HG03521 (cell line): ENCODE measurements around the gene ADPGK.
"Not testable (repeated sequence)": the region's sequence is repeated elsewhere in the genome, so short reads cannot be mapped to it uniquely, and the experiment has no call there.

ENCODE experiments used
- ATAC-seq: cut with Tn5 transposase; IDR thresholded peaks from one replicate; pipeline ENCODE4 v1.9.1; 2021; ENCODE audit warnings: mild to moderate bottlenecking, moderate library complexity; ENCODE audit not compliant: unreplicated experiment

ADPGK gene

GRCh38 chr15:72751751-72752455 lies 31.7 kb downstream of the ADPGK start:
- ATAC-seq, result no peak

GRCh38 chr15:72749700-72750099 lies 33.9 kb downstream of the ADPGK start:
- ATAC-seq, result no peak

- ATAC-seq, result peak; percentile 82
Measured at GRCh38 chr15:72740219-72740618, 43.3 kb downstream of the ADPGK start.

GRCh38 chr15:72737723-72738122 lies 45.8 kb downstream of the ADPGK start:
- ATAC-seq, result no peak

- no peak for ATAC-seq
Measured at GRCh38 chr15:72737061-72737460, 46.5 kb downstream of the ADPGK start.

- ATAC-seq, result no peak
Measured at GRCh38 chr15:72735111-72735510, 48.4 kb downstream of the ADPGK start.

- no peak for ATAC-seq
Measured at GRCh38 chr15:72733941-72734738, 49.4 kb downstream of the ADPGK start.

- no peak for ATAC-seq
Measured at GRCh38 chr15:72732516-72732915, 51.0 kb downstream of the ADPGK start.

GRCh38 chr15:72732086-72732485 lies 51.5 kb downstream of the ADPGK start:
- ATAC-seq, result no peak

- ATAC-seq, result no peak
Measured at GRCh38 chr15:72728821-72729220, 54.7 kb downstream of the ADPGK start.

GRCh38 chr15:72728249-72728648 lies 55.3 kb downstream of the ADPGK start:
- not testable (repeated sequence) for ATAC-seq

GRCh38 chr15:72727154-72727553 lies 56.4 kb downstream of the ADPGK start:
- no peak for ATAC-seq

- ATAC-seq, result not testable (repeated sequence)
Measured at GRCh38 chr15:72725851-72726250, 57.7 kb downstream of the ADPGK start.

- no peak for ATAC-seq
Measured at GRCh38 chr15:72725446-72725845, 58.1 kb downstream of the ADPGK start.

- no peak for ATAC-seq
Measured at GRCh38 chr15:72724028-72724427, 59.5 kb downstream of the ADPGK start.

- ATAC-seq, result no peak
Measured at GRCh38 chr15:72722071-72722696, 61.4 kb downstream of the ADPGK start.

GRCh38 chr15:72708551-72709303 lies 74.8 kb downstream of the ADPGK start:
- ATAC-seq, result not testable (repeated sequence)

GRCh38 chr15:72706266-72706665 lies 77.3 kb downstream of the ADPGK start:
- no peak for ATAC-seq
